ENCODE measurements around the gene METTL2B. TPM values are rescaled to one million over a fixed set of nuclear protein-coding genes. Genes with fewer than 3 reads are reported as not detected.

The METTL2B gene
- total and polyA plus RNA-seq, 7 donors = 9.6 to 23.2 (median 18.1) TPM

- TF ChIP-seq CTCF (IDR thresholded peaks at IDR 0.05) (no peak), EP300 (IDR thresholded peaks at IDR 0.05) (no peak), POLR2A (IDR thresholded peaks at IDR 0.05) (no peak), POLR2AphosphoS5 (IDR thresholded peaks at IDR 0.05) (no peak)
- intact Hi-C loops (cut with DNase I) = no loop called here
- Histone ChIP-seq H3K27ac (no peak overlapping the region), H3K36me3 (no peaks in the 10 kb centered on the region), H3K4me1 (peaks cover 0 to 6% (median 2%) of the 10 kb centered on the region in 4 donors), H3K27me3 (no peaks in the 10 kb centered on the region), H3K9me3 (no peaks in the 10 kb centered on the region), H3K4me3 (no peak overlapping the region)
- 80 to 86% methylated on average over 6 of the region's 6 CpGs for WGBS, 2 donors
- no peak for DNase-seq
Measured at GRCh38 chr7:128448751-128449302, 27.7 kb upstream of the METTL2B start.

- Histone ChIP-seq H3K4me3 (no peak overlapping the region), H3K27ac (peak overlapping the region in 1 of 4 donors; percentile 21), H3K27me3 (no peaks in the 10 kb centered on the region), H3K4me1 (peaks cover 0 to 19% (median 18%) of the 10 kb centered on the region in 4 donors), H3K36me3 (no peaks in the 10 kb centered on the region), H3K9me3 (no peaks in the 10 kb centered on the region)
- WGBS, 2 donors = 71 to 76% methylated on average over 4 of the region's 4 CpGs
- DNase-seq = no peak
- intact Hi-C loops (cut with DNase I) = no loop called here
- TF ChIP-seq POLR2A (IDR thresholded peaks at IDR 0.05) (no peak), CTCF (IDR thresholded peaks at IDR 0.05) (no peak), EP300 (IDR thresholded peaks at IDR 0.05) (no peak), POLR2AphosphoS5 (IDR thresholded peaks at IDR 0.05) (no peak)
Measured at GRCh38 chr7:128450409-128450808, 26.1 kb upstream of the METTL2B start.

GRCh38 chr7:128450913-128451312 lies 25.6 kb upstream of the METTL2B start:
- TF ChIP-seq POLR2AphosphoS5 (IDR thresholded peaks at IDR 0.05) = no peak
- TF ChIP-seq CTCF (IDR thresholded peaks at IDR 0.05) = no peak
- TF ChIP-seq EP300 (IDR thresholded peaks at IDR 0.05) = no peak
- no peak for TF ChIP-seq POLR2A (IDR thresholded peaks at IDR 0.05)
- H3K36me3 ChIP-seq = no peaks in the 10 kb centered on the region
- peaks cover 0 to 20% (median 19%) of the 10 kb centered on the region in 4 donors for H3K4me1 ChIP-seq
- DNase-seq = no peak
- H3K27ac ChIP-seq = peak overlapping the region in 1 of 4 donors; percentile 21
- intact Hi-C loops (cut with DNase I) = no loop called here
- H3K9me3 ChIP-seq = no peaks in the 10 kb centered on the region
- no peaks in the 10 kb centered on the region for H3K27me3 ChIP-seq
- 94% methylated on average over 5 of the region's 5 CpGs for WGBS, 2 donors
- no peak overlapping the region for H3K4me3 ChIP-seq

GRCh38 chr7:128452552-128452951 lies 24.0 kb upstream of the METTL2B start:
- intact Hi-C loops (cut with DNase I) = no loop called here
- WGBS, 2 donors = 82 to 84% methylated on average over 1 of the region's 1 CpG
- H3K27me3 ChIP-seq = no peaks in the 10 kb centered on the region

More at GRCh38 chr7:128452552-128452951, 24.0 kb upstream of the METTL2B start:
- DNase-seq = no peak
- no peaks in the 10 kb centered on the region for H3K9me3 ChIP-seq
- TF ChIP-seq CTCF (IDR thresholded peaks at IDR 0.05) (no peak), POLR2AphosphoS5 (IDR thresholded peaks at IDR 0.05) (no peak)
- peak overlapping the region in 1 of 4 donors; percentile 91 for H3K27ac ChIP-seq
- H3K36me3 ChIP-seq = no peaks in the 10 kb centered on the region
- peaks cover 0 to 37% (median 33%) of the 10 kb centered on the region in 4 donors for H3K4me1 ChIP-seq
- no peak overlapping the region for H3K4me3 ChIP-seq
